ENCODE results near the gene NTF4. TPM values are rescaled to one million over a fixed set of nuclear protein-coding genes. Genes with fewer than 3 reads are reported as not detected.
"Not testable (repeated sequence)": the region's sequence is repeated elsewhere in the genome, so short reads cannot be mapped to it uniquely, and the experiment has no call there.

NTF4 gene
- total and polyA plus RNA-seq, 2 donors (not counting 1 experiment from before 2014, with no cell fraction given) = not detected

DNA sequence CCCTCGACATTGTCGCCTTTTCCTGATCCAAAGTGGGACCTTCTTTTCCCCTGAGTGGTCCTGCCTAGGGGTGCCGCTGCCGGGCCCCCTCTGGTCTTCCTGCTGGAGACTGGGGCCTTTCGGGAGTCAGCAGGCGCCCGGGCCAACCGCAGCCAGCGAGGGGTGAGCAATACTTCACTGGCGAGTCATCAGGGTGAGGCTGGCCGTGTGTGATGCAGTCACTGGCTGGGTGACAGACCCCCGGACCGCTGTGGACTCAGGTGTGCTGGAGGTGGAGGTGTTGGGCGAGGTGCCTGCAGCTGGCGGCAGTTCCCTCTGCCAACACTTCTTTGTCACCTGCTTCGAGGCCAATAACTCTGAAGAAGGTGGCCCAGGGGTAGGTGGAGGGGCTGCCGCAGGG is 22.4 kb downstream of the NTF4 start:
- no peak overlapping the region for H3K27ac Mint-ChIP-seq
- POLR2A ChIA-PET = no interaction called here
- WGBS (ENCODE audit: insufficient coverage) = 94% methylated on average over 15 of the region's 17 CpGs

DNA sequence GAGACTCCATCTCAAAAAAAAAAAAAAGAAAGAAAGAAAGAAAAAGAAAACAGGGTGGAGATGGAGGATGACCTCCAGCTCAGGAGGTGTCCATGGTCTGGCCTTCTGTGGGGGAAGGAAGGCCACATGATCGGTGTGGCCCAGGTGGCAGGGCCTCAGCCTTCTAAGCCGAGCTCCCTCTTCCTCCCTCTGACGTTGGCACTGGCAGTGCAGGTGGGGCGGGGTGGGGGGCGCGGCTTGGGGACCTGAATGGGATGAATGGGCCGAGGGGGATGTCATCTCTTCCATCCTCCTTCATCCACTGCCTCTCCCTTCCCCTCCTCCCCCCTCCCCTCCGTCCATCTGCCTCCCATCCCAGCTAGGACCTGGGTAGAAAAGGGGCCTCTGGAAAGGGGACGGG is 24.9 kb downstream of the NTF4 start:
- CTCF ChIA-PET; intact Hi-C loops (cut with micrococcal nuclease); H3K27ac ChIP-seq (ENCODE audit: low read length in 2 of 2); H3K4me1 ChIP-seq (ENCODE audit: control insufficient read depth in 2 of 2, insufficient read depth in 2 of 2, low read length in 2 of 2); H3K4me3 Mint-ChIP-seq; H4K20me1 ChIP-seq (ENCODE audit: control insufficient read depth, insufficient read depth, low read length, poor library complexity, severe bottlenecking); H3K9me3 Mint-ChIP-seq (ENCODE audit: insufficient read depth); H3K4me3 ChIP-seq (ENCODE audit: control extremely low read depth in 1 of 5, extremely low read depth in 1 of 5, insufficient read depth in 1 of 5, low read depth in 2 of 5, low read length in 4 of 5); ATAC-seq (ENCODE audit: low read depth); H3K4me2 ChIP-seq (replicated peaks; ENCODE audit: low read depth, low read length, poor library complexity, severe bottlenecking); H3K9me3 ChIP-seq (ENCODE audit: control extremely low read depth in 1 of 3, control insufficient read depth in 2 of 3, insufficient read depth in 1 of 3, low read length in 2 of 3); H3K4me1 Mint-ChIP-seq; H3K27me3 ChIP-seq (replicated peaks in 1 of 4; ENCODE audit: control extremely low read depth in 1 of 4, control insufficient read depth in 3 of 4, insufficient read depth in 4 of 4, low read length in 3 of 4); H3K27ac Mint-ChIP-seq; H3K79me2 ChIP-seq (ENCODE audit: control insufficient read depth, insufficient read depth, low read length); H3K9ac ChIP-seq (ENCODE audit: low read length); DNase-seq; H2AFZ ChIP-seq (ENCODE audit: insufficient read depth, low read depth, low read length, poor library complexity, severe bottlenecking); POLR2A ChIA-PET; H3K36me3 ChIP-seq (replicated peaks in 1 of 2; ENCODE audit: control extremely low read depth in 1 of 2, control insufficient read depth in 1 of 2, extremely low read depth in 1 of 2, insufficient read depth in 2 of 2, low read length in 1 of 2): not testable (repeated sequence)
- peaks cover 12% of the 10 kb centered on the region for H3K27me3 Mint-ChIP-seq
- no CpG with 5 or more reads among the region's 9 CpGs for WGBS (ENCODE audit: insufficient coverage)

More for the DNA sequence above, 22.4 kb downstream of the NTF4 start:
- CTCF ChIA-PET = no interaction called here
- H3K4me3 Mint-ChIP-seq = no peak overlapping the region
- Histone ChIP-seq H2AFZ (ENCODE audit: insufficient read depth, low read depth, low read length, poor library complexity, severe bottlenecking) (no peak overlapping the region), H3K9ac (ENCODE audit: low read length) (no peak overlapping the region), H3K27me3 (replicated peaks in 1 of 4; ENCODE audit: control extremely low read depth in 1 of 4, control insufficient read depth in 3 of 4, insufficient read depth in 4 of 4, low read length in 3 of 4) (no peaks in the 10 kb centered on the region), H3K4me1 (ENCODE audit: control insufficient read depth in 2 of 2, insufficient read depth in 2 of 2, low read length in 2 of 2) (no peaks in the 10 kb centered on the region), H3K27ac (ENCODE audit: low read length in 2 of 2) (no peak overlapping the region), H3K4me3 (ENCODE audit: control extremely low read depth in 1 of 5, extremely low read depth in 1 of 5, insufficient read depth in 1 of 5, low read depth in 2 of 5, low read length in 4 of 5) (no peak overlapping the region), H3K4me2 (replicated peaks; ENCODE audit: low read depth, low read length, poor library complexity, severe bottlenecking) (no peak overlapping the region), H3K79me2 (ENCODE audit: control insufficient read depth, insufficient read depth, low read length) (no peaks in the 10 kb centered on the region), H3K36me3 (replicated peaks in 1 of 2; ENCODE audit: control extremely low read depth in 1 of 2, control insufficient read depth in 1 of 2, extremely low read depth in 1 of 2, insufficient read depth in 2 of 2, low read length in 1 of 2) (no peaks in the 10 kb centered on the region), H4K20me1 (ENCODE audit: control insufficient read depth, insufficient read depth, low read length, poor library complexity, severe bottlenecking) (no peaks in the 10 kb centered on the region), H3K9me3 (ENCODE audit: control extremely low read depth in 1 of 3, control insufficient read depth in 2 of 3, insufficient read depth in 1 of 3, low read length in 2 of 3) (no peaks in the 10 kb centered on the region)
- no peak for TF ChIP-seq EZH2 (IDR thresholded peaks at IDR 0.05; ENCODE audit: borderline replicate concordance, insufficient read depth, low read depth, low read length, poor library complexity, severe bottlenecking)
- TF ChIP-seq, protein P1, sequence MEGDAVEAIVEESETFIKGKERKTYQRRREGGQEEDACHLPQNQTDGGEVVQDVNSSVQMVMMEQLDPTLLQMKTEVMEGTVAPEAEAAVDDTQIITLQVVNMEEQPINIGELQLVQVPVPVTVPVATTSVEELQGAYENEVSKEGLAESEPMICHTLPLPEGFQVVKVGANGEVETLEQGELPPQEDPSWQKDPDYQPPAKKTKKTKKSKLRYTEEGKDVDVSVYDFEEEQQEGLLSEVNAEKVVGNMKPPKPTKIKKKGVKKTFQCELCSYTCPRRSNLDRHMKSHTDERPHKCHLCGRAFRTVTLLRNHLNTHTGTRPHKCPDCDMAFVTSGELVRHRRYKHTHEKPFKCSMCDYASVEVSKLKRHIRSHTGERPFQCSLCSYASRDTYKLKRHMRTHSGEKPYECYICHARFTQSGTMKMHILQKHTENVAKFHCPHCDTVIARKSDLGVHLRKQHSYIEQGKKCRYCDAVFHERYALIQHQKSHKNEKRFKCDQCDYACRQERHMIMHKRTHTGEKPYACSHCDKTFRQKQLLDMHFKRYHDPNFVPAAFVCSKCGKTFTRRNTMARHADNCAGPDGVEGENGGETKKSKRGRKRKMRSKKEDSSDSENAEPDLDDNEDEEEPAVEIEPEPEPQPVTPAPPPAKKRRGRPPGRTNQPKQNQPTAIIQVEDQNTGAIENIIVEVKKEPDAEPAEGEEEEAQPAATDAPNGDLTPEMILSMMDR (IDR thresholded peaks at IDR 0.05) = no peak
- no peaks in the 10 kb centered on the region for H3K4me1 Mint-ChIP-seq
- intact Hi-C loops (cut with micrococcal nuclease) = no loop called here
- H3K27me3 Mint-ChIP-seq = peaks cover 9% of the 10 kb centered on the region
- ATAC-seq (ENCODE audit: low read depth) (no peak), DNase-seq (no peak)
- H3K9me3 Mint-ChIP-seq (ENCODE audit: insufficient read depth) = no peaks in the 10 kb centered on the region

DNA sequence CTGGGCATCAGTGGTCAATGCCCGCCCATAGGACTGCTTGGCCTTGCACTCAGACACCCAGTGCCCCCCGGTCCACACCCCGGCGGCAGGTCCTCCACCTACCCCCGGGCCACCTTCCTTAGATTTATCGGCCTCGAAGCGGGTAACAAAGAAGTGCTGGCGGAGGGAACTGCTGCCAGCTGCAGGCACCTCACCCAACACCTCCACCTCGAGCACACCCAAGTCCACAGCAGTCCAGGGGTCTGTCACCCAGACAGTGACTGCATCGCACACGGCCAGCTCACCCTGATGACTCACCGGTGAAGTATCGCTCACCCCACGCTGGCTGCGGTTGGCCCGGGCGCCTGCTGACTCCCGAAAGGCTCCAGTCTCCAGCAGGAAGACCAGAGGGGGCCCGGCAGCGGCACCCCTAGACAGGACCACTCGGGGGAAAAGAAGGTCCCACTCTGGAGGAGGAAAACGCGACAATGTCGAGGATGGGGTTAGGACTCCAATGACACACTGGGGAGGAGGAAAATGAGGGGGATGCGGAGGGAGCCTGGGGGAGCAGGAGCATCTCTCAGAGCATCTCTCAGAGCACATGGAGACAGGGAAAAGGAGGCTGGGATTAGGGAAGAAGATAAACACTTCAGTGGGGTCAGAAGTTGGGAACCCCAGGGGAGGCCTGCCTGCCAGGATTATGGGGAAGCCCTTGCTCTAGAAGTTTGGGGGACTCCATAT is 25.9 kb downstream of the NTF4 start:
- 88% methylated on average over 25 of the region's 26 CpGs for WGBS (ENCODE audit: insufficient coverage)
- H3K27me3 Mint-ChIP-seq = peaks cover 12% of the 10 kb centered on the region
- intact Hi-C loops (cut with micrococcal nuclease); CTCF ChIA-PET; H4K20me1 ChIP-seq (ENCODE audit: control insufficient read depth, insufficient read depth, low read length, poor library complexity, severe bottlenecking); H3K27ac ChIP-seq (ENCODE audit: low read length in 2 of 2); DNase-seq; H3K9me3 Mint-ChIP-seq (ENCODE audit: insufficient read depth); H3K4me3 ChIP-seq (ENCODE audit: control extremely low read depth in 1 of 5, extremely low read depth in 1 of 5, insufficient read depth in 1 of 5, low read depth in 2 of 5, low read length in 4 of 5); H3K36me3 ChIP-seq (replicated peaks in 1 of 2; ENCODE audit: control extremely low read depth in 1 of 2, control insufficient read depth in 1 of 2, extremely low read depth in 1 of 2, insufficient read depth in 2 of 2, low read length in 1 of 2); H3K9ac ChIP-seq (ENCODE audit: low read length); H3K27me3 ChIP-seq (replicated peaks in 1 of 4; ENCODE audit: control extremely low read depth in 1 of 4, control insufficient read depth in 3 of 4, insufficient read depth in 4 of 4, low read length in 3 of 4); H3K27ac Mint-ChIP-seq; H3K9me3 ChIP-seq (ENCODE audit: control extremely low read depth in 1 of 3, control insufficient read depth in 2 of 3, insufficient read depth in 1 of 3, low read length in 2 of 3); H3K4me3 Mint-ChIP-seq; H3K4me2 ChIP-seq (replicated peaks; ENCODE audit: low read depth, low read length, poor library complexity, severe bottlenecking); H2AFZ ChIP-seq (ENCODE audit: insufficient read depth, low read depth, low read length, poor library complexity, severe bottlenecking); ATAC-seq (ENCODE audit: low read depth); H3K4me1 Mint-ChIP-seq; H3K4me1 ChIP-seq (ENCODE audit: control insufficient read depth in 2 of 2, insufficient read depth in 2 of 2, low read length in 2 of 2); H3K79me2 ChIP-seq (ENCODE audit: control insufficient read depth, insufficient read depth, low read length); POLR2A ChIA-PET: not testable (repeated sequence)

Measured in B cell (primary cell).